SK-N-SH (cell line): ENCODE data around the gene ILDR1. TPM values are rescaled to one million over a fixed set of nuclear protein-coding genes. Genes with fewer than 3 reads are reported as not detected.

Experiments used
- CTCF ChIA-PET: fragments of 300-600, 350-600 bp; formaldehyde crosslinking; extraction: SDS; loops from one replicate; lab custom pipeline; 2021; lab: Yijun Ruan, JAX
- POLR2A ChIA-PET: fragments of 350-600 bp; sonication (Branson Sonifier 250); formaldehyde crosslinking; extraction: SDS; loops from one replicate; lab custom pipeline; 2020; ENCODE audit warnings: antibody characterized with exemption, inconsistent platforms; lab: Yijun Ruan, JAX
- DNase-seq: peaks from one replicate; pipeline ENCODE4 v3.0.0; 2012
- H2AFZ ChIP-seq: fragments of 200-600 bp; sonication (generic); 2 replicates; pipeline ENCODE4 v1.8.1; 2016; ENCODE audit warnings: antibody characterized with exemption, mild to moderate bottlenecking, low read depth
- H3F3A ChIP-seq: fragments of 200-600 bp; sonication (generic); replicated peaks from 2 replicates; pipeline ENCODE3; 2016; ENCODE audit warnings: antibody characterized with exemption, mild to moderate bottlenecking; ENCODE audit not compliant: insufficient read depth
- H3K27ac ChIP-seq, 2 experiments: fragments of 200-500 bp in 1 of 2; fragments of 200-600 bp in 1 of 2; sonication (Bioruptor generic) in 1 of 2; sonication (generic), shearing (Covaris generic) in 1 of 2; 2 replicates each; pipeline versions ENCODE4 v1.5.1 to v1.6.1; 2014 to 2016; ENCODE audit warnings: low read depth in 2 of 2, inconsistent platforms in 1 of 2, low read length in 1 of 2, mild to moderate bottlenecking in 1 of 2, mixed read lengths in 1 of 2
- H3K27me3 ChIP-seq: fragments of 200-600 bp; sonication (generic), shearing (Covaris generic); 2 replicates; pipeline ENCODE4 v1.6.1; 2016; ENCODE audit warnings: mixed run types; ENCODE audit not compliant: insufficient read depth
- H3K36me3 ChIP-seq, 2 experiments: fragments of 200-500 bp in 1 of 2; fragments of 200-600 bp in 1 of 2; sonication (Bioruptor generic) in 1 of 2; sonication (generic) in 1 of 2; replicated peaks in 1 of 2; 2 replicates each; pipeline versions ENCODE3 to v1.5.1; 2014 to 2016; ENCODE audit warnings: low read length in 1 of 2, mild to moderate bottlenecking in 1 of 2; ENCODE audit not compliant: insufficient read depth in 2 of 2, control insufficient read depth in 1 of 2
- H3K4me1 ChIP-seq, 2 experiments: fragments of 200-500 bp in 1 of 2; fragments of 200-600 bp in 1 of 2; sonication (Bioruptor generic) in 1 of 2; sonication (generic), shearing (Covaris generic) in 1 of 2; 2 replicates each; pipeline versions ENCODE4 v1.5.1 to v1.6.1; 2014 to 2016; ENCODE audit warnings: low read depth in 1 of 2, low read length in 1 of 2, mixed run types in 1 of 2; ENCODE audit not compliant: insufficient read depth in 2 of 2, control insufficient read depth in 1 of 2
- H3K4me2 ChIP-seq: fragments of 200-600 bp; sonication (generic), shearing (Covaris generic); 2 replicates; pipeline ENCODE4 v1.6.1; 2017; ENCODE audit warnings: mixed run types
- H3K4me3 ChIP-seq, 2 experiments: fragments of 200-500 bp in 1 of 2; fragments of 200-600 bp in 1 of 2; sonication (Bioruptor generic) in 1 of 2; sonication (generic), shearing (Covaris generic) in 1 of 2; 2 replicates each; pipeline versions ENCODE4 v1.5.1 to v1.8.1; 2014 to 2016; ENCODE audit warnings: low read depth in 2 of 2, inconsistent platforms in 1 of 2, low read length in 1 of 2, mild to moderate bottlenecking in 1 of 2, mixed read lengths in 1 of 2, moderate library complexity in 1 of 2
- H3K79me2 ChIP-seq: fragments of 200-600 bp; sonication (generic); 2 replicates; pipeline ENCODE4 v1.8.1; 2017; ENCODE audit warnings: mild to moderate bottlenecking; ENCODE audit not compliant: insufficient read depth
- H3K9ac ChIP-seq: fragments of 200-600 bp; sonication (generic); 2 replicates; pipeline ENCODE4 v1.6.1; 2017; ENCODE audit warnings: mixed run types
- H3K9me2 ChIP-seq: fragments of 200-600 bp; sonication (generic); 2 replicates; pipeline ENCODE4 v1.6.1; 2017; ENCODE audit warnings: mixed run types
- H3K9me3 ChIP-seq: fragments of 200-600 bp; sonication (generic); 2 replicates; pipeline ENCODE4 v1.6.1; 2017; ENCODE audit warnings: mixed run types, mild to moderate bottlenecking, moderate library complexity
- H4K20me1 ChIP-seq: fragments of 200-600 bp; sonication (generic); 2 replicates; pipeline ENCODE4 v1.6.1; 2017; ENCODE audit warnings: mild to moderate bottlenecking, mixed run types; ENCODE audit not compliant: insufficient read depth
- CHD2 ChIP-seq: fragments of 150-350 bp; IDR thresholded peaks from 2 replicates; pipeline ENCODE4 v1.6.1; 2018; ENCODE audit warnings: low read length; ENCODE audit not compliant: partially characterized antibody
- ELF1 ChIP-seq: IDR thresholded peaks from 2 replicates; pipeline ENCODE4 v1.4.0; 2012
- EP300 ChIP-seq, 2 experiments: IDR thresholded peaks; 2 replicates each; pipeline versions ENCODE4 v1.4.0 to v1.6.1; 2012; ENCODE audit warnings: borderline replicate concordance in 1 of 2, low read depth in 1 of 2, low read length in 1 of 2
- EZH2phosphoT487 ChIP-seq: fragments of 200-600 bp; sonication (generic); IDR thresholded peaks from 2 replicates; pipeline ENCODE4 v1.6.1; 2017; ENCODE audit warnings: low read depth, mixed run types, mild to moderate bottlenecking, antibody characterized with exemption, moderate library complexity, borderline replicate concordance
- FOSL2 ChIP-seq: IDR thresholded peaks from 2 replicates; pipeline ENCODE4 v1.4.0; 2012; ENCODE audit warnings: low read depth, mild to moderate bottlenecking, moderate library complexity, borderline replicate concordance
- FOXJ3 ChIP-seq: sonication (generic); formaldehyde crosslinking; IDR thresholded peaks from 2 replicates; pipeline ENCODE4 v1.5.1; 2020; ENCODE audit warnings: mild to moderate bottlenecking, missing genetic modification reagents
- JUND ChIP-seq: IDR thresholded peaks from 2 replicates; pipeline ENCODE4 v1.4.0; 2012
- MEF2A ChIP-seq: IDR thresholded peaks from 2 replicates; pipeline ENCODE4 v1.4.0; 2012; ENCODE audit warnings: low read depth, borderline replicate concordance
- NRF1 ChIP-seq: IDR thresholded peaks from 2 replicates; pipeline ENCODE4 v1.6.1; 2012; ENCODE audit warnings: low read depth, mild to moderate bottlenecking, low read length
- RAD21 ChIP-seq: IDR thresholded peaks from 2 replicates; pipeline ENCODE4 v1.6.1; 2012; ENCODE audit warnings: mild to moderate bottlenecking, low read length
- RFX5 ChIP-seq: IDR thresholded peaks from 2 replicates; pipeline ENCODE4 v1.6.1; 2012; ENCODE audit warnings: mild to moderate bottlenecking, improper control_type of control experiment, low read length
- RXRA ChIP-seq: IDR thresholded peaks from 2 replicates; pipeline ENCODE4 v1.4.0; 2012; ENCODE audit warnings: low read depth, mild to moderate bottlenecking, borderline replicate concordance
- SMC3 ChIP-seq: IDR thresholded peaks from 2 replicates; pipeline ENCODE4 v1.6.1; 2012; ENCODE audit warnings: low read depth, low read length, improper control_type of control experiment
- TCF12 ChIP-seq: IDR thresholded peaks from 2 replicates; pipeline ENCODE4 v1.4.0; 2012
- WGBS: methylation state at CpG from one replicate; pipeline ENCODE4 v1.1.6; 2017; ENCODE audit warnings: low lambda C conversion rate; 5-methylcytosine and 5-hydroxymethylcytosine counted together
- polyA plus RNA-seq, 3 experiments: library from polyadenylated mRNA; depleted of rRNA; stranded (reverse); fragments of >200 nt; gene quantifications; 2 replicates each; pipeline ENCODE4 v1.2.3, GENCODE V29; 2012
- TF ChIP-seq, protein P1 (sequence below): fragments of 200-600 bp; sonication (generic); IDR thresholded peaks from 2 replicates; pipeline ENCODE4 v1.6.1; 2017; ENCODE audit warnings: antibody characterized with exemption, mild to moderate bottlenecking, moderate library complexity
- TF ChIP-seq, protein P2 (sequence below): IDR thresholded peaks from 2 replicates; pipeline ENCODE4 v1.6.1; 2012; ENCODE audit warnings: mild to moderate bottlenecking, low read depth, low read length, moderate library complexity
- TF ChIP-seq, protein P3 (sequence below): IDR thresholded peaks from 2 replicates; pipeline ENCODE4 v1.4.0; 2012; ENCODE audit warnings: low read depth, borderline replicate concordance
- TF ChIP-seq, protein P4 (sequence below): fragments of 150-350 bp; IDR thresholded peaks from 2 replicates; pipeline ENCODE4 v1.6.1; 2016; ENCODE audit warnings: mild to moderate bottlenecking, low read depth, low read length

The ILDR1 gene
- polyA plus RNA-seq, 1 of the 3 experiments (the other 2 are of a cell fraction), result 0.02 TPM

DNA sequence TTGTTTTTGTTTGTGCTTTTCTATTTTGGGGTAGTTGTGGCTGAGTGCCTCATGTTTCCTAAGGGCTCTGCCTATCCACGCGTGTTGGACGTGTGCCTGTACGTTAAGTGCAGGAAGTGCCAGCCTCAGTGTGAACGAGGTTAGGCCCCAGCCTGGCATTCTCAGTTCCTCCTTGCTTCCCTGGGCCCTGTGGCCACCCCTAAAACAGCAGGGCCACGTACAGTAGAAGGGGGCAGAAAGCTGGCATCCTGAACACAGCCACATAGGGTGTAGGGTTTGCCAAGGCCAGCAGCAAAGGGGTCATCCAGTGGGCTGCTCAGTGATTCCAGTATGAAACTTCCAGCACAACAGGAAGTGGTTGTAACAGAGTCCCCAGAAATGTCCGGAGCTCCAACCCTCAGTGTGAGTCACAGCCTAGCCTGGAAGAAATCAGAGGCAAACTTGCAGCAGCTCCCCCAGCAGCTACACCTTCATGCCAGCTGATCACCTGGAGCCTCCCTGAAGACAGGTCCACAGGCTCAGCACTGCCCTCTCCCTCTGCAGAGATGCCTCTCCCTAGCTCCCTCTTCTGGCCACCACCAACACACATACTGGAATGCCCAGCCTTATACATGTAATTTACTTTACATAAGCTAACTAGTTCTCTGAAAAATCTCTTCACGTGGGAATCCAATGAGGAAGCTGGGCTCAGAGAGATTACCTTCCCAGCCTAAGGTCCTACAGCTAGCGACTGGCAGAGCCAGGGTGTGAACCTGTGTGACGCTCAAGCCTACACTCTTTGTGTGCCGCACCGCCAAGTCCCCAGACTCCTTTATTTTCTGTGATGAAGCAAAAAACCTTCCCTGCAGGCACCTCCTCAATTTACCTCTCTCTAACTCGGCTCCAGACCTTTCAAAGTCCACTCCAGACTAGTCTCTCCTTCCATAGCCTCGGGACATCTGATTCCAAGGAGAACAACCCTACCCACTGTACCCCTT lies 26.6 kb downstream of the ILDR1 start:
- Histone ChIP-seq H3K4me1 (peaks cover 0 to 8% of the 10 kb centered on the region in 2 experiments; a peak in 1 of 4 replicates), H3K27ac (0 out of 4 replicates have a peak overlapping the region, but pooled peaks of 1 of the 2 experiments have one; percentile 10), H2AFZ (peak overlapping the region; percentile 64; the same call in 1 of the 2 replicates), H3K4me2 (peak overlapping the region; percentile 2; the same call in 1 of the 2 replicates), H3K79me2 (no peaks in the 10 kb centered on the region), H3K9me2 (no peaks in the 10 kb centered on the region), H4K20me1 (no peaks in the 10 kb centered on the region), H3F3A (peaks cover 4% of the 10 kb centered on the region), H3K27me3 (no peaks in the 10 kb centered on the region), H3K4me3 (peak overlapping the region in 1 of 2 experiments; percentile 4; a peak in 1 of 4 replicates), H3K9me3 (no peaks in the 10 kb centered on the region), H3K36me3 (no peaks in the 10 kb centered on the region), H3K9ac (no peak overlapping the region)
- ChIA-PET POLR2A (no interaction called here), CTCF (interaction anchor here (1.0 to 3.1 kb wide), 10 partner anchors 9 to 449 kb away, joined by 3 to 16 read pairs (median 6); partner anchors contain the start of gene POLQ)
- WGBS, result 53% methylated on average over 13 of the region's 14 CpGs
- DNase-seq, result peak; percentile 61
- TF ChIP-seq JUND (0 out of 2 replicates have a peak, but pooled peaks have one; percentile 9), SMC3 (peak; percentile 47), EP300 (IDR thresholded peaks at IDR 0.05; ENCODE audit: borderline replicate concordance in 1 of 2, low read depth in 1 of 2, low read length in 1 of 2) (peak in 1 of 2 experiments; percentile 14; a peak in 1 of 4 replicates), ELF1 (peak; percentile 39; the same call in 1 of the 2 replicates), CHD2 (no peak), RXRA (peak; percentile 36; the same call in 1 of the 2 replicates), NRF1 (no peak), RAD21 (peak; percentile 59), MEF2A (no peak), TCF12 (peak; percentile 38; the same call in 1 of the 2 replicates)
- TF ChIP-seq, protein P1, sequence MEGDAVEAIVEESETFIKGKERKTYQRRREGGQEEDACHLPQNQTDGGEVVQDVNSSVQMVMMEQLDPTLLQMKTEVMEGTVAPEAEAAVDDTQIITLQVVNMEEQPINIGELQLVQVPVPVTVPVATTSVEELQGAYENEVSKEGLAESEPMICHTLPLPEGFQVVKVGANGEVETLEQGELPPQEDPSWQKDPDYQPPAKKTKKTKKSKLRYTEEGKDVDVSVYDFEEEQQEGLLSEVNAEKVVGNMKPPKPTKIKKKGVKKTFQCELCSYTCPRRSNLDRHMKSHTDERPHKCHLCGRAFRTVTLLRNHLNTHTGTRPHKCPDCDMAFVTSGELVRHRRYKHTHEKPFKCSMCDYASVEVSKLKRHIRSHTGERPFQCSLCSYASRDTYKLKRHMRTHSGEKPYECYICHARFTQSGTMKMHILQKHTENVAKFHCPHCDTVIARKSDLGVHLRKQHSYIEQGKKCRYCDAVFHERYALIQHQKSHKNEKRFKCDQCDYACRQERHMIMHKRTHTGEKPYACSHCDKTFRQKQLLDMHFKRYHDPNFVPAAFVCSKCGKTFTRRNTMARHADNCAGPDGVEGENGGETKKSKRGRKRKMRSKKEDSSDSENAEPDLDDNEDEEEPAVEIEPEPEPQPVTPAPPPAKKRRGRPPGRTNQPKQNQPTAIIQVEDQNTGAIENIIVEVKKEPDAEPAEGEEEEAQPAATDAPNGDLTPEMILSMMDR, result peak; percentile 56

DNA sequence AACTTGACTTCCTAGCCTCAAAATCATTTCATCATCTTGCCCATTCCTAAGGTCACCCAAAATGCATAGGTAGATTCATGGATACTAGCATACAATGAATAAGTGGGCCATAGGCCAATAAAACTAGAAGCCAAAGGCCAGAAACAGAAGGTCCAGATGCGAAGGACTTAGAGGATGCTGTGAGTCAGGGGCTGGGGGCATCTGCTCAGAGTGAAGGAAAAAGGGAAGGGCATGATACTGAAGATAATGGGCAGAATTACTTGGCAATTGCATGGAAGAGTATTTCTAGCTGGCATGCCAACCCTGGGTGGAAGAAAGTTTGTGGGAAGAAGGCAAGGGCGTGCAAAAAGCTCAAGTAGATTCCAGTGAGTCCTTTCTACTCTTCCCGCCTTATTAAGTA lies 27.5 kb downstream of the ILDR1 start:
- Histone ChIP-seq H3K27ac (no peak overlapping the region), H3K9ac (no peak overlapping the region), H3K4me3 (no peak overlapping the region), H3K79me2 (no peaks in the 10 kb centered on the region), H3K4me2 (no peak overlapping the region), H3K9me3 (no peaks in the 10 kb centered on the region), H2AFZ (0 out of 2 replicates have a peak overlapping the region, but pooled peaks have one; percentile 64), H3K4me1 (peaks cover 0 to 8% of the 10 kb centered on the region in 2 experiments; a peak in 1 of 4 replicates), H3K9me2 (no peaks in the 10 kb centered on the region), H3K36me3 (no peaks in the 10 kb centered on the region), H3F3A (peaks cover 4% of the 10 kb centered on the region), H3K27me3 (no peaks in the 10 kb centered on the region), H4K20me1 (no peaks in the 10 kb centered on the region)
- CTCF ChIA-PET, result interaction anchor here (0.8 to 3.1 kb wide), 4 partner anchors 18 to 448 kb away, joined by 3 to 16 read pairs (median 4); partner anchors contain the start of gene POLQ
- POLR2A ChIA-PET, result no interaction called here
- WGBS, result 78% methylated on average over 3 of the region's 3 CpGs
- no peak for DNase-seq
- TF ChIP-seq EZH2phosphoT487 (no peak), FOXJ3 (CRISPR knock-in tag) (no peak), FOSL2 (no peak), CHD2 (no peak), RXRA (no peak), RFX5 (no peak)
- TF ChIP-seq, protein P2, sequence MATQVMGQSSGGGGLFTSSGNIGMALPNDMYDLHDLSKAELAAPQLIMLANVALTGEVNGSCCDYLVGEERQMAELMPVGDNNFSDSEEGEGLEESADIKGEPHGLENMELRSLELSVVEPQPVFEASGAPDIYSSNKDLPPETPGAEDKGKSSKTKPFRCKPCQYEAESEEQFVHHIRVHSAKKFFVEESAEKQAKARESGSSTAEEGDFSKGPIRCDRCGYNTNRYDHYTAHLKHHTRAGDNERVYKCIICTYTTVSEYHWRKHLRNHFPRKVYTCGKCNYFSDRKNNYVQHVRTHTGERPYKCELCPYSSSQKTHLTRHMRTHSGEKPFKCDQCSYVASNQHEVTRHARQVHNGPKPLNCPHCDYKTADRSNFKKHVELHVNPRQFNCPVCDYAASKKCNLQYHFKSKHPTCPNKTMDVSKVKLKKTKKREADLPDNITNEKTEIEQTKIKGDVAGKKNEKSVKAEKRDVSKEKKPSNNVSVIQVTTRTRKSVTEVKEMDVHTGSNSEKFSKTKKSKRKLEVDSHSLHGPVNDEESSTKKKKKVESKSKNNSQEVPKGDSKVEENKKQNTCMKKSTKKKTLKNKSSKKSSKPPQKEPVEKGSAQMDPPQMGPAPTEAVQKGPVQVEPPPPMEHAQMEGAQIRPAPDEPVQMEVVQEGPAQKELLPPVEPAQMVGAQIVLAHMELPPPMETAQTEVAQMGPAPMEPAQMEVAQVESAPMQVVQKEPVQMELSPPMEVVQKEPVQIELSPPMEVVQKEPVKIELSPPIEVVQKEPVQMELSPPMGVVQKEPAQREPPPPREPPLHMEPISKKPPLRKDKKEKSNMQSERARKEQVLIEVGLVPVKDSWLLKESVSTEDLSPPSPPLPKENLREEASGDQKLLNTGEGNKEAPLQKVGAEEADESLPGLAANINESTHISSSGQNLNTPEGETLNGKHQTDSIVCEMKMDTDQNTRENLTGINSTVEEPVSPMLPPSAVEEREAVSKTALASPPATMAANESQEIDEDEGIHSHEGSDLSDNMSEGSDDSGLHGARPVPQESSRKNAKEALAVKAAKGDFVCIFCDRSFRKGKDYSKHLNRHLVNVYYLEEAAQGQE, result no peak
- TF ChIP-seq, protein P3, sequence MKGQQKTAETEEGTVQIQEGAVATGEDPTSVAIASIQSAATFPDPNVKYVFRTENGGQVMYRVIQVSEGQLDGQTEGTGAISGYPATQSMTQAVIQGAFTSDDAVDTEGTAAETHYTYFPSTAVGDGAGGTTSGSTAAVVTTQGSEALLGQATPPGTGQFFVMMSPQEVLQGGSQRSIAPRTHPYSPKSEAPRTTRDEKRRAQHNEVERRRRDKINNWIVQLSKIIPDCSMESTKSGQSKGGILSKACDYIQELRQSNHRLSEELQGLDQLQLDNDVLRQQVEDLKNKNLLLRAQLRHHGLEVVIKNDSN, result no peak
- TF ChIP-seq, protein P4, sequence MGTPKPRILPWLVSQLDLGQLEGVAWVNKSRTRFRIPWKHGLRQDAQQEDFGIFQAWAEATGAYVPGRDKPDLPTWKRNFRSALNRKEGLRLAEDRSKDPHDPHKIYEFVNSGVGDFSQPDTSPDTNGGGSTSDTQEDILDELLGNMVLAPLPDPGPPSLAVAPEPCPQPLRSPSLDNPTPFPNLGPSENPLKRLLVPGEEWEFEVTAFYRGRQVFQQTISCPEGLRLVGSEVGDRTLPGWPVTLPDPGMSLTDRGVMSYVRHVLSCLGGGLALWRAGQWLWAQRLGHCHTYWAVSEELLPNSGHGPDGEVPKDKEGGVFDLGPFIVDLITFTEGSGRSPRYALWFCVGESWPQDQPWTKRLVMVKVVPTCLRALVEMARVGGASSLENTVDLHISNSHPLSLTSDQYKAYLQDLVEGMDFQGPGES, result no peak
